ENCODE results near the gene TBC1D17. TPM values are rescaled to one million over a fixed set of nuclear protein-coding genes. Genes with fewer than 3 reads are reported as not detected.

The TBC1D17 gene
- total and polyA plus RNA-seq, 2 of the 13 experiments (the other 11 are each of a cell fraction or from before 2014, with no cell fraction given) = 9.7 to 16.9 TPM

DNA sequence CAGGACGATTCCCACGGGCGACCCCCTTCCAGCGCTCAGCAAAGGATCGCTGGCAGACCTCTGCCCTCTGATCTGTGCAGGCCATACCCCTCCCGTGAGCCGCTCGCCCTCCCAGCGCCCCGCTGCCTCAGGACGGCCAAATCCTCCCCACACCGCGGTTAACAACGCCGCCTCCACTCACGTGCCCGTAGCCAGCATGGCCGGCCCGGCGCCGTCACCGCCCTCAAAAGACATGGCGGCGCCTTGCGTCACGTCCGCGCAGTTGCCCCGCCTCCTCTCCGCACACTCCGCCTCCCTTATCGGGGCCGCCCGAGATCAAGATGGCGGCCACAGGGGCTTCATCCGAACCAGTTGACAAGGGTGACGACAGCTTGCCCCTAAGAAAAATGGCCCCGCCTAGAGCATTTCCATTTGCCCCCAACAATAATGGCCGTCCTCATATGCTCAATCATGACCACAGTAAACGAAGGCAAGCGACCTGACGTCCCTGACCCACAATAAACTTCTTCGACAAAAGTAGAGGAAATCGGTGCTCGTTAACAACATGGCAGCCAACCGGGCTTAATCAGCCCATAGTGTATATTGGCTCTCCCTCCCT is 981 bp upstream of the TBC1D17 start:
- ChIA-PET POLR2A (interaction anchor here (0.6 to 3.3 kb wide), 15 partner anchors 7 to 397 kb away, joined by 3 to 21 read pairs (median 5); partner anchors contain the start of genes AP2A1, ATF5, NUP62 and PNKP), CTCF (ENCODE audit: low intra/inter-chr PET ratio, low total read pairs) (no interaction called here)
- BruUV-seq (replicated peaks) = TSS peak; percentile 72
- H3K4me3 ChIP-seq (replicated peaks in 1 of 3; ENCODE audit: insufficient read depth in 1 of 3, low read depth in 2 of 3, low read length in 3 of 3) = peak overlapping the region; percentile 77 to 99 (median 97)
- peaks cover 5% of the 10 kb centered on the region; the same call in 1 of the 2 replicates for H4K20me1 ChIP-seq (ENCODE audit: insufficient read depth, low read length)
- in situ Hi-C loops (cut with HindIII; ENCODE audit: extremely low pct_ligation_motif_present, low pct_unique_long_range_greater_than_20kb) = no loop called here
- H3K27me3 ChIP-seq (ENCODE audit: control insufficient read depth in 1 of 2, insufficient read depth in 2 of 2, low read length in 2 of 2) = no peaks in the 10 kb centered on the region; a peak in 1 of 5 replicates
- DNase-seq (ENCODE audit: low spot score) = peak; percentile 96
- peaks cover 38% of the 10 kb centered on the region for H3K79me2 ChIP-seq (ENCODE audit: insufficient read depth, low read length)
- 0% methylated on average over 16 of the region's 46 CpGs for WGBS (ENCODE audit: low lambda C conversion rate)
- peak overlapping the region; percentile 97 for H3K9ac ChIP-seq (ENCODE audit: insufficient read depth, low read depth, low read length)
- FAIRE-seq = peak; percentile 54
- intact Hi-C loops (cut with micrococcal nuclease; ENCODE audit: unreplicated experiment) = no loop called here
- H3K36me3 ChIP-seq (replicated peaks in 1 of 2; ENCODE audit: control insufficient read depth in 1 of 2, insufficient read depth in 2 of 2, low read length in 2 of 2) = peaks cover 10 to 32% of the 10 kb centered on the region in 2 experiments; a peak in 4 of 5 replicates
- ATAC-seq = peak; percentile 62
- peak overlapping the region; percentile 91 for H3K4me2 ChIP-seq (ENCODE audit: low read depth, low read length)
- H2AFZ ChIP-seq (ENCODE audit: low read length) = peak overlapping the region; percentile 89
- peak overlapping the region; percentile 99 for H3K27ac ChIP-seq (ENCODE audit: extremely low read length, insufficient read depth, low read length)
- H3K9me3 ChIP-seq (ENCODE audit: low read length) = no peaks in the 10 kb centered on the region
- H3K4me1 ChIP-seq (ENCODE audit: insufficient read depth, low read length) = peaks cover 31% of the 10 kb centered on the region
- TF ChIP-seq, protein P1, sequence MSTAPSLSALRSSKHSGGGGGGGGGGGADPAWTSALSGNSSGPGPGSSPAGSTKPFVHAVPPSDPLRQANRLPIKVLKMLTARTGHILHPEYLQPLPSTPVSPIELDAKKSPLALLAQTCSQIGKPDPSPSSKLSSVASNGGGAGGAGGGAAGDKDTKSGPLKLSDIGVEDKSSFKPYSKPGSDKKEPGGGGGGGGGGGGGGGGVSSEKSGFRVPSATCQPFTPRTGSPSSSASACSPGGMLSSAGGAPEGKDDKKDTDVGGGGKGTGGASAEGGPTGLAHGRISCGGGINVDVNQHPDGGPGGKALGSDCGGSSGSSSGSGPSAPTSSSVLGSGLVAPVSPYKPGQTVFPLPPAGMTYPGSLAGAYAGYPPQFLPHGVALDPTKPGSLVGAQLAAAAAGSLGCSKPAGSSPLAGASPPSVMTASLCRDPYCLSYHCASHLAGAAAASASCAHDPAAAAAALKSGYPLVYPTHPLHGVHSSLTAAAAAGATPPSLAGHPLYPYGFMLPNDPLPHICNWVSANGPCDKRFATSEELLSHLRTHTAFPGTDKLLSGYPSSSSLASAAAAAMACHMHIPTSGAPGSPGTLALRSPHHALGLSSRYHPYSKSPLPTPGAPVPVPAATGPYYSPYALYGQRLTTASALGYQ (CRISPR knock-in tag; IDR thresholded peaks at IDR 0.05) = peak; percentile 55; the same call in 1 of the 2 replicates
- TF ChIP-seq, protein P2, sequence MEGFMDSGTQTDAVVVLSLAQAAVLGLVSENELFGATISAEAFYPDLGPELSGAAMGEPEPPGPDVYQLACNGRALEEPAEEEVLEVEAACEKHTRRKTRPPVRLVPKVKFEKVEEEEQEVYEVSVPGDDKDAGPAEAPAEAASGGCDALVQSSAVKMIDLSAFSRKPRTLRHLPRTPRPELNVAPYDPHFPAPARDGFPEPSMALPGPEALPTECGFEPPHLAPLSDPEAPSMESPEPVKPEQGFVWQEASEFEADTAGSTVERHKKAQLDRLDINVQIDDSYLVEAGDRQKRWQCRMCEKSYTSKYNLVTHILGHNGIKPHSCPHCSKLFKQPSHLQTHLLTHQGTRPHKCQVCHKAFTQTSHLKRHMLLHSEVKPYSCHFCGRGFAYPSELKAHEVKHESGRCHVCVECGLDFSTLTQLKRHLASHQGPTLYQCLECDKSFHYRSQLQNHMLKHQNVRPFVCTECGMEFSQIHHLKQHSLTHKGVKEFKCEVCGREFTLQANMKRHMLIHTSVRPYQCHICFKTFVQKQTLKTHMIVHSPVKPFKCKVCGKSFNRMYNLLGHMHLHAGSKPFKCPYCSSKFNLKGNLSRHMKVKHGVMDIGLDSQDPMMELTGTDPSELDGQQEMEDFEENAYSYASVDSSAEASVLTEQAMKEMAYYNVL (CRISPR knock-in tag; IDR thresholded peaks at IDR 0.05; ENCODE audit: borderline replicate concordance) = 0 out of 2 replicates have a peak, but pooled peaks have one; percentile 6
- TF ChIP-seq, protein P3, sequence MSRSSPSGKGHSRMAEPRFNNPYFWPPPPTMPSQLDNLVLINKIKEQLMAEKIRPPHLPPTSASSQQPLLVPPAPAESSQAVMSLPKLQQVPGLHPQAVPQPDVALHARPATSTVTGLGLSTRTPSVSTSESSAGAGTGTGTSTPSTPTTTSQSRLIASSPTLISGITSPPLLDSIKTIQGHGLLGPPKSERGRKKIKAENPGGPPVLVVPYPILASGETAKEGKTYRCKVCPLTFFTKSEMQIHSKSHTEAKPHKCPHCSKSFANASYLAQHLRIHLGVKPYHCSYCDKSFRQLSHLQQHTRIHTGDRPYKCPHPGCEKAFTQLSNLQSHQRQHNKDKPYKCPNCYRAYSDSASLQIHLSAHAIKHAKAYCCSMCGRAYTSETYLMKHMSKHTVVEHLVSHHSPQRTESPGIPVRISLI (CRISPR knock-in tag; IDR thresholded peaks at IDR 0.05; ENCODE audit: borderline replicate concordance) = no peak
- TF ChIP-seq ARHGAP35 (CRISPR knock-in tag; IDR thresholded peaks at IDR 0.05; ENCODE audit: borderline replicate concordance) = no peak
- TF ChIP-seq RBM39 (IDR thresholded peaks at IDR 0.05; ENCODE audit: low read depth, low read length, poor library complexity, severe bottlenecking) = peak; percentile 44
- TF ChIP-seq RFXAP (CRISPR knock-in tag; IDR thresholded peaks at IDR 0.05; ENCODE audit: borderline replicate concordance) = no peak
- TF ChIP-seq, protein P4, sequence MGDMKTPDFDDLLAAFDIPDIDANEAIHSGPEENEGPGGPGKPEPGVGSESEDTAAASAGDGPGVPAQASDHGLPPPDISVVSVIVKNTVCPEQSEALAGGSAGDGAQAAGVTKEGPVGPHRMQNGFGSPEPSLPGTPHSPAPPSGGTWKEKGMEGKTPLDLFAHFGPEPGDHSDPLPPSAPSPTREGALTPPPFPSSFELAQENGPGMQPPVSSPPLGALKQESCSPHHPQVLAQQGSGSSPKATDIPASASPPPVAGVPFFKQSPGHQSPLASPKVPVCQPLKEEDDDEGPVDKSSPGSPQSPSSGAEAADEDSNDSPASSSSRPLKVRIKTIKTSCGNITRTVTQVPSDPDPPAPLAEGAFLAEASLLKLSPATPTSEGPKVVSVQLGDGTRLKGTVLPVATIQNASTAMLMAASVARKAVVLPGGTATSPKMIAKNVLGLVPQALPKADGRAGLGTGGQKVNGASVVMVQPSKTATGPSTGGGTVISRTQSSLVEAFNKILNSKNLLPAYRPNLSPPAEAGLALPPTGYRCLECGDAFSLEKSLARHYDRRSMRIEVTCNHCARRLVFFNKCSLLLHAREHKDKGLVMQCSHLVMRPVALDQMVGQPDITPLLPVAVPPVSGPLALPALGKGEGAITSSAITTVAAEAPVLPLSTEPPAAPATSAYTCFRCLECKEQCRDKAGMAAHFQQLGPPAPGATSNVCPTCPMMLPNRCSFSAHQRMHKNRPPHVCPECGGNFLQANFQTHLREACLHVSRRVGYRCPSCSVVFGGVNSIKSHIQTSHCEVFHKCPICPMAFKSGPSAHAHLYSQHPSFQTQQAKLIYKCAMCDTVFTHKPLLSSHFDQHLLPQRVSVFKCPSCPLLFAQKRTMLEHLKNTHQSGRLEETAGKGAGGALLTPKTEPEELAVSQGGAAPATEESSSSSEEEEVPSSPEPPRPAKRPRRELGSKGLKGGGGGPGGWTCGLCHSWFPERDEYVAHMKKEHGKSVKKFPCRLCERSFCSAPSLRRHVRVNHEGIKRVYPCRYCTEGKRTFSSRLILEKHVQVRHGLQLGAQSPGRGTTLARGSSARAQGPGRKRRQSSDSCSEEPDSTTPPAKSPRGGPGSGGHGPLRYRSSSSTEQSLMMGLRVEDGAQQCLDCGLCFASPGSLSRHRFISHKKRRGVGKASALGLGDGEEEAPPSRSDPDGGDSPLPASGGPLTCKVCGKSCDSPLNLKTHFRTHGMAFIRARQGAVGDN (CRISPR knock-in tag; IDR thresholded peaks at IDR 0.05) = peak; percentile 75
- peak; percentile 15; the same call in 1 of the 2 replicates for TF ChIP-seq ZSCAN9 (CRISPR knock-in tag; IDR thresholded peaks at IDR 0.05; ENCODE audit: borderline replicate concordance)
- peak; percentile 32; the same call in 1 of the 2 replicates for TF ChIP-seq TMF1 (CRISPR knock-in tag; IDR thresholded peaks at IDR 0.05; ENCODE audit: low read depth)
- TF ChIP-seq SNRNP70 (IDR thresholded peaks at IDR 0.05; ENCODE audit: low read depth, low read length) = no peak
- peak; percentile 62; the same call in 1 of the 2 replicates for TF ChIP-seq FOXA3 (CRISPR knock-in tag; IDR thresholded peaks at IDR 0.05)
- no peak for TF ChIP-seq ZFP36L1 (CRISPR knock-in tag; IDR thresholded peaks at IDR 0.05)
- no peak; the same call in 1 of the 2 replicates for TF ChIP-seq MEF2D (CRISPR knock-in tag; IDR thresholded peaks at IDR 0.05)
